ENCODE results near the gene GFAP.

DNA sequence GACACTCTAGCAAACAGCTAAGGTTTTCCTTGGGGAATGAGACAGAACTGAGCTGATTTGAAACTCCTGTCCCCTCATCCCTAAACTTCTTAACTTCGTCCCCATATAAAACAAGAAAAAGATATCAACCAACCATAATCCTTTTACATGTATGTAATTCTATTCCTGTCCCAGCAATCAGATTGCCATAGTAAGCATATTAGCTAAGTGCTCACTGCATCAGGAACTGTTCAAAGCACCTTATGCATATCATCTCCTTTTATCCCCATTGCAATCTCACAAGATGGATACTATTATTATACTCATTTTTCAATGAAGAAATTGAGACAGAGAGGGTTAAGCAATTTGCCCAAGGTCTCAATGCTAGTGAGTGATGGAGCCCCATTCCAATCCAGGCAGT, 25.5 kb upstream of the GFAP start:
- TF ChIP-seq, protein P1, sequence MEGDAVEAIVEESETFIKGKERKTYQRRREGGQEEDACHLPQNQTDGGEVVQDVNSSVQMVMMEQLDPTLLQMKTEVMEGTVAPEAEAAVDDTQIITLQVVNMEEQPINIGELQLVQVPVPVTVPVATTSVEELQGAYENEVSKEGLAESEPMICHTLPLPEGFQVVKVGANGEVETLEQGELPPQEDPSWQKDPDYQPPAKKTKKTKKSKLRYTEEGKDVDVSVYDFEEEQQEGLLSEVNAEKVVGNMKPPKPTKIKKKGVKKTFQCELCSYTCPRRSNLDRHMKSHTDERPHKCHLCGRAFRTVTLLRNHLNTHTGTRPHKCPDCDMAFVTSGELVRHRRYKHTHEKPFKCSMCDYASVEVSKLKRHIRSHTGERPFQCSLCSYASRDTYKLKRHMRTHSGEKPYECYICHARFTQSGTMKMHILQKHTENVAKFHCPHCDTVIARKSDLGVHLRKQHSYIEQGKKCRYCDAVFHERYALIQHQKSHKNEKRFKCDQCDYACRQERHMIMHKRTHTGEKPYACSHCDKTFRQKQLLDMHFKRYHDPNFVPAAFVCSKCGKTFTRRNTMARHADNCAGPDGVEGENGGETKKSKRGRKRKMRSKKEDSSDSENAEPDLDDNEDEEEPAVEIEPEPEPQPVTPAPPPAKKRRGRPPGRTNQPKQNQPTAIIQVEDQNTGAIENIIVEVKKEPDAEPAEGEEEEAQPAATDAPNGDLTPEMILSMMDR (IDR thresholded peaks at IDR 0.05), result no peak
- TF ChIP-seq POLR2A (IDR thresholded peaks at IDR 0.05), result no peak
